OCI-LY1 (cell line): ENCODE results near the gene ASCC2.

Experiments used
- EZH2 ChIP-seq: fragments of 200-600 bp; sonication (generic), shearing (Covaris generic); IDR thresholded peaks from 2 replicates; pipeline ENCODE4 v1.8.0; 2017; ENCODE audit warnings: borderline replicate concordance, mixed run types, mild to moderate bottlenecking, antibody characterized with exemption, low read length, moderate library complexity, mixed read lengths
- TF ChIP-seq, protein P1 (sequence below): fragments of 200-600 bp; sonication (generic), shearing (Covaris generic); IDR thresholded peaks from 2 replicates; pipeline ENCODE4 v1.5.1; 2017; ENCODE audit warnings: mild to moderate bottlenecking, antibody characterized with exemption, low read length, moderate library complexity, mixed read lengths

DNA sequence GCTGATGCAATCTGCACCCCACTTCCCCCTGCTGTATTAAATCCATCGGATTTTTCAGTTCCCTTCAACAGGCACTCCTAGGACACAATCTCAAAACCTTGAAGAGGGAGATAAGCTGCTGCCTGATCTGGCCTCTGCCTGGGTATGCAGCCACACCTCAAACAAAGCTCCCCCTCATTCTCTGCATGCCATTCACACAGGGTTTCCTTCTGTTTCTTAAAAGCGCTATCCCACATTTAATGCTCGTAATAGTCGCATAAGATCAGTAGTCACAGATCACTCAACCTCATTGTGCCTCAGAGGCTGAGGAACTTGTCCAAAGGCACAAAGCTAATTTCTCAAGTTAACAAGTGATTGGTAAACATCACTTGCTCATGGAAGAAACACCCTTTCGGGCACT, 36.9 kb downstream of the ASCC2 start:
- TF ChIP-seq, protein P1, sequence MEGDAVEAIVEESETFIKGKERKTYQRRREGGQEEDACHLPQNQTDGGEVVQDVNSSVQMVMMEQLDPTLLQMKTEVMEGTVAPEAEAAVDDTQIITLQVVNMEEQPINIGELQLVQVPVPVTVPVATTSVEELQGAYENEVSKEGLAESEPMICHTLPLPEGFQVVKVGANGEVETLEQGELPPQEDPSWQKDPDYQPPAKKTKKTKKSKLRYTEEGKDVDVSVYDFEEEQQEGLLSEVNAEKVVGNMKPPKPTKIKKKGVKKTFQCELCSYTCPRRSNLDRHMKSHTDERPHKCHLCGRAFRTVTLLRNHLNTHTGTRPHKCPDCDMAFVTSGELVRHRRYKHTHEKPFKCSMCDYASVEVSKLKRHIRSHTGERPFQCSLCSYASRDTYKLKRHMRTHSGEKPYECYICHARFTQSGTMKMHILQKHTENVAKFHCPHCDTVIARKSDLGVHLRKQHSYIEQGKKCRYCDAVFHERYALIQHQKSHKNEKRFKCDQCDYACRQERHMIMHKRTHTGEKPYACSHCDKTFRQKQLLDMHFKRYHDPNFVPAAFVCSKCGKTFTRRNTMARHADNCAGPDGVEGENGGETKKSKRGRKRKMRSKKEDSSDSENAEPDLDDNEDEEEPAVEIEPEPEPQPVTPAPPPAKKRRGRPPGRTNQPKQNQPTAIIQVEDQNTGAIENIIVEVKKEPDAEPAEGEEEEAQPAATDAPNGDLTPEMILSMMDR = no peak
- TF ChIP-seq EZH2 = no peak
